Testis (tissue), 3 donors: Measurements from ENCODE around the gene TAB3. TPM values are rescaled to one million over a fixed set of nuclear protein-coding genes. Genes with fewer than 3 reads are reported as not detected.

Experiments
- DNase-seq: peaks from one replicate; pipeline ENCODE4 v3.0.0-alpha.2; 2019
- H3K27ac ChIP-seq, 2 donors: fragments of 200-600 bp; sonication (generic); one replicate each; pipeline ENCODE4 v1.5.1; 2019
- H3K27me3 ChIP-seq: fragments of 200-600 bp; sonication (generic); one replicate; pipeline ENCODE4 v1.5.1; 2019
- H3K36me3 ChIP-seq: fragments of 200-600 bp; sonication (generic); one replicate; pipeline ENCODE4 v1.5.1; 2017; ENCODE audit warnings: low read depth; ENCODE audit errors: missing control alignments
- H3K4me1 ChIP-seq: fragments of 200-600 bp; sonication (generic); one replicate; pipeline ENCODE4 v1.5.1; 2019
- H3K4me3 ChIP-seq, 2 donors: fragments of 200-600 bp; sonication (generic); one replicate each; pipeline ENCODE4 v1.5.1; 2017 to 2019
- H3K9me3 ChIP-seq: fragments of 200-600 bp; sonication (generic); one replicate; pipeline ENCODE4 v1.5.1; 2017
- POLR2A ChIP-seq: fragments of 450-650 bp; IDR thresholded peaks from one replicate; pipeline ENCODE4 v1.6.1; 2017; ENCODE audit warnings: antibody characterized with exemption, mild to moderate bottlenecking, moderate library complexity
- WGBS, 2 donors: methylation state at CpG; one replicate each; pipeline ENCODE4 v1.1.5; 2018; 5-methylcytosine and 5-hydroxymethylcytosine counted together
- intact Hi-C: fragments of 100-400 bp; cut with DNase I; formaldehyde crosslinking; loops from one replicate; pipeline ENCODE4 v1.15.1; 2023; ENCODE audit warnings: low total_unique reads
- polyA plus RNA-seq: library from polyadenylated mRNA; stranded (reverse); fragments of 350-450 nt; fragmentation: Illumina TruSeq; extraction: RNeasy Lipid Tissue Mini Kit (QIAGEN cat#74804); gene quantifications from one replicate; pipeline ENCODE4 v1.2.3, GENCODE V29; 2014; ENCODE audit warnings: low read depth, low replicate concordance; ENCODE audit not compliant: insufficient read depth
- total RNA-seq, 2 donors: library from RNA; depleted of rRNA; stranded (reverse); fragments of >200 nt; gene quantifications; one replicate each; pipeline ENCODE4 v1.2.3, GENCODE V29; 2016
- TF ChIP-seq, protein P1 (sequence below), 3 experiments: fragments of 450-650 bp in 2 of 3; fragments of 200-600 bp in 1 of 3; sonication (generic) in 1 of 3; IDR thresholded peaks; one replicate each; pipeline ENCODE4 v1.5.1; 2016 to 2019; ENCODE audit warnings: antibody characterized with exemption in 3 of 3, mild to moderate bottlenecking in 2 of 3, moderate library complexity in 1 of 3

Gene TAB3
- total and polyA plus RNA-seq, 3 donors from 2014 or later, result 33.0 to 181 (median 166) TPM

DNA sequence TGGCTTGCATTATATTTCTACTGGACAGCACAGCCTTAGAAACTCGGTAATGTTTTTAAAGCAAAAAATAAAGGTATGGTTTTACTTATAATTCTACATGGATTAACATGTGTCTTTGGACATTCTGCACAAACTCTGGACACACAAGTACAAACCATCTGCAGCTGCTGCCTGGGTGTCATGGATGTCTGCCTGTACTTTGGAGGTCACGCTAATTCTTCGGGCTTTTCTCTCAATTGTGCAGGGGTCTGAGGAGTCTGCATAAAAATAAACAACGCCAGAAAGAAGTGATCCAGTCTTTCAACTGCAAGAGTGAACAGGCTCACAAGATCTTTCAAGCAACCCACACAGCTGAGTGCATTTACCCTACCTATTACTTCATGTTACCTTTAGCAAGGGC, 55.2 kb downstream of the TAB3 start:
- 92 to 98% methylated on average over 4 of the region's 4 CpGs for WGBS, 2 donors
- Histone ChIP-seq H3K4me1 (no peaks in the 10 kb centered on the region), H3K9me3 (no peaks in the 10 kb centered on the region), H3K27ac (no peak overlapping the region), H3K4me3 (no peak overlapping the region), H3K36me3 (no peaks in the 10 kb centered on the region), H3K27me3 (no peaks in the 10 kb centered on the region)
- intact Hi-C loops, result no loop called here
- DNase-seq, result no peak
- TF ChIP-seq POLR2A, result no peak
- TF ChIP-seq, protein P1, sequence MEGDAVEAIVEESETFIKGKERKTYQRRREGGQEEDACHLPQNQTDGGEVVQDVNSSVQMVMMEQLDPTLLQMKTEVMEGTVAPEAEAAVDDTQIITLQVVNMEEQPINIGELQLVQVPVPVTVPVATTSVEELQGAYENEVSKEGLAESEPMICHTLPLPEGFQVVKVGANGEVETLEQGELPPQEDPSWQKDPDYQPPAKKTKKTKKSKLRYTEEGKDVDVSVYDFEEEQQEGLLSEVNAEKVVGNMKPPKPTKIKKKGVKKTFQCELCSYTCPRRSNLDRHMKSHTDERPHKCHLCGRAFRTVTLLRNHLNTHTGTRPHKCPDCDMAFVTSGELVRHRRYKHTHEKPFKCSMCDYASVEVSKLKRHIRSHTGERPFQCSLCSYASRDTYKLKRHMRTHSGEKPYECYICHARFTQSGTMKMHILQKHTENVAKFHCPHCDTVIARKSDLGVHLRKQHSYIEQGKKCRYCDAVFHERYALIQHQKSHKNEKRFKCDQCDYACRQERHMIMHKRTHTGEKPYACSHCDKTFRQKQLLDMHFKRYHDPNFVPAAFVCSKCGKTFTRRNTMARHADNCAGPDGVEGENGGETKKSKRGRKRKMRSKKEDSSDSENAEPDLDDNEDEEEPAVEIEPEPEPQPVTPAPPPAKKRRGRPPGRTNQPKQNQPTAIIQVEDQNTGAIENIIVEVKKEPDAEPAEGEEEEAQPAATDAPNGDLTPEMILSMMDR (IDR thresholded peaks at IDR 0.05), result no peak

DNA sequence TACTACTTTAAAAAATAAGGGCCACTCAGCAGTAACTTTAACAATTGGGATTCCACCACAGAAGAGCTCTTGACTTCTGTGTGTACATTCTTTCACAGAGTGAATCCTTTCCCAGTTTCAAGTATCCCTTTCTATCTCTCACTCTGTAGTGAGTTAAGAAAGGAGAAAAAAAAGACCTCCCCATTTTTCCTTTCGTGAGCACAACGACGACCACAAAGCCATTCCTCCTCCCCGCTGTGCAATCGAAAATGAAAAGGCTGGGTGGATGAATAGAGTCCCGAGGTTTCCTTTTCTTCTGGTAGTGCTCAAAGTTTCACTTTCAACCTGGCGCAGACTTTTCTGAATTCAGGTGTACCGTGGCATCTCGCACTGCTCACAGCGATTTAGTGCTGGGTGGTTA, 58.0 kb downstream of the TAB3 start:
- H3K27ac ChIP-seq, result no peak overlapping the region
- no peak overlapping the region for H3K4me3 ChIP-seq
- intact Hi-C loops, result no loop called here
- DNase-seq, result no peak
- WGBS, 2 donors, result 82 to 87% methylated on average over 10 of the region's 10 CpGs
- no peaks in the 10 kb centered on the region for H3K36me3 ChIP-seq
- no peaks in the 10 kb centered on the region for H3K9me3 ChIP-seq
- no peaks in the 10 kb centered on the region for H3K27me3 ChIP-seq
- H3K4me1 ChIP-seq, result no peaks in the 10 kb centered on the region
- TF ChIP-seq, protein P1 (IDR thresholded peaks at IDR 0.05), result no peak
- no peak for TF ChIP-seq POLR2A

DNA sequence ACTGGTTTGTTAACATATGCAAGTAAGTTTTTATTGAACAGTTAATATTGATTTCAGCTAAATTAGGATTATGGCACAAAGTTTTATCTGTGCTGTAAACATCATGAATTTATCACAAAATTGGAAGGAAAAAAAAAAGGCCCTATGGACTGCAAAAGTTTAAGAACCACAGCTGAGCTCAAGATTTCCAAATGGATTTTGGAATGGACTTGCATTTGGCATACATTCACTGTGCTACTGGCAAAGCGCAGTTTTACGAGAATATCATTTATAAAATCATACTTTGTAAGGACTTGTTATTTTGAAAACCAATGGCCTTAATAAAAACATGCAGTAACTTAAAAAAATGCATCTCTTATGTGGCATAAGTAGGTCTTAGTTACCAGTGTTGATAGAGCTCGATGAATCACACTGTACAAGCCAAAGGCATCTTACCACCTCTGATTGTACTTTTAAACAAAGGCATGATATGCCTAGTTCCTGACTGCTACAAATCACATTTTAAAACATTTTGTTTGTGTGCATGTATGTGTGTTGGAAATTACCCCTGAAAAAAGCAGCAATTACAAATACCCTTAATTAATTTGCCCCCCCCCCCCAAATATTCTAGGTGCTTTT, 58.6 kb downstream of the TAB3 start:
- Histone ChIP-seq H3K4me3 (no peak overlapping the region), H3K4me1 (no peaks in the 10 kb centered on the region), H3K9me3 (no peaks in the 10 kb centered on the region), H3K27ac (no peak overlapping the region), H3K27me3 (no peaks in the 10 kb centered on the region), H3K36me3 (no peaks in the 10 kb centered on the region)
- WGBS, 2 donors, result 81 to 88% methylated on average over 3 of the region's 3 CpGs
- TF ChIP-seq POLR2A, result no peak
- TF ChIP-seq, protein P1 (IDR thresholded peaks at IDR 0.05), result no peak
- no peak for DNase-seq
- intact Hi-C loops, result no loop called here

DNA sequence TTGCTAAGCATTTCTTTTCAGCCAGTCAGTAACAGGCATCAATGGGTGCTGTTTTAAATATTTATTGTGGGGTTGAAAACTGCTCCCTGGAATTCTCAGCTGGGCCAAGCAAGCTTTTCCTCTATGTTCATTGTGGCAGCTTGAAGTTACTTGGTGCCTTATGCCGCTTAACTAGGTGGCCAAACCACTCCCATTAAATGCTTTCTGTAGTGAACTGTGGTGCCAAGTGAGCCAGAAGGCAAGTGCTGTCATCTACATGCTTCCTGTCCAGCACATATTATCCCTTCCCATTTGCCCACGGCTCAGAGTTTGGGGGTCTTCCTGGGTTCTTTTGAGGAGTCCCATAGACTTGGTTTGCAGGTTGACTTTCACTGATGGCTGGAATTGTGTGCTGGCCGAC, 64.8 kb downstream of the TAB3 start:
- Histone ChIP-seq H3K4me3 (no peak overlapping the region), H3K27me3 (no peaks in the 10 kb centered on the region), H3K4me1 (no peaks in the 10 kb centered on the region), H3K27ac (no peak overlapping the region), H3K9me3 (no peaks in the 10 kb centered on the region), H3K36me3 (no peaks in the 10 kb centered on the region)
- no peak for DNase-seq
- intact Hi-C loops, result no loop called here
- TF ChIP-seq, protein P1 (IDR thresholded peaks at IDR 0.05), result no peak
- no peak for TF ChIP-seq POLR2A
- 71 to 89% methylated on average over 2 to 3 of the region's 3 CpGs for WGBS, 2 donors

DNA sequence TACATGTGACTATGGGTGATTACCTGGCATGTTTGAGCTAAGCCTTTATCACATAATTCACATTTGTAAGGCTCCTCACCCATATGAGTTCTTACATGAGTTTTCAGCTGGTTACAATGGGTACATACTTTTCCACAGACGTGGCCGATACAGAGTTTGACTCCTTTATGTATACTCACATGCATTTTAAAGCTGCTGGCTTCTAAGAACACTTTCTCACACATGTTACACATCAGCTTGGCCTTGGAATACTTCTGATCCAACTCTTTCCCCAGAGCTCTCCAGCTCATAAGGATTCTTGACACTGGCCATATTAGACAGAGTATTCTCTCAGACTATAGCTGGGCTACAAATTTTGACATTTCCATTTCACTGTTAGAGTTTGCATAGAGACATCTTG, 66.3 kb downstream of the TAB3 start:
- no peaks in the 10 kb centered on the region for H3K27me3 ChIP-seq
- no peaks in the 10 kb centered on the region for H3K9me3 ChIP-seq
- no peak for DNase-seq
- intact Hi-C loops, result no loop called here
- whole genome bisulfite sequencing, 2 donors, result 78 to 79% methylated on average over 2 of the region's 2 CpGs
- H3K4me1 ChIP-seq, result no peaks in the 10 kb centered on the region
- no peak for TF ChIP-seq POLR2A
- TF ChIP-seq, protein P1 (IDR thresholded peaks at IDR 0.05), result no peak
- H3K36me3 ChIP-seq, result no peaks in the 10 kb centered on the region
- no peak overlapping the region for H3K27ac ChIP-seq
- H3K4me3 ChIP-seq, result no peak overlapping the region
